BJ (cell line): ENCODE measurements around the gene NPPA. TPM values are rescaled to one million over a fixed set of nuclear protein-coding genes. Genes with fewer than 3 reads are reported as not detected.

Experiments used
- polyA plus RNA-seq: library from polyadenylated mRNA; depleted of rRNA; stranded (reverse); fragments of >200 nt; gene quantifications from 2 replicates; pipeline ENCODE4 v1.2.3, GENCODE V29; 2011; rRNA removed
- small RNA-seq: library from RNA; depleted of rRNA; stranded (forward); fragments of <200 nt; gene quantifications from one replicate; pipeline ENCODE3, GENCODE V24; 2012; ENCODE audit warnings: low replicate concordance, low read depth; ENCODE audit not compliant: insufficient read length

Gene NPPA
- polyA plus RNA-seq, 1 experiment, result not detected

Small RNA genes lying within 50 kb of the gene (small RNA-seq; reads per million reads assigned to genes)
- not detected for gene RF02156
- gene RF02157, result not detected
- not detected for gene RF02158

Other genes starting within 250 kb of the NPPA start
- gene FBXO2, start 193.4 kb downstream of the NPPA start, polyA plus RNA-seq, result 1.5 and 2.2 TPM in 2 replicates
- gene FBXO44, start 192.9 kb downstream of the NPPA start, polyA plus RNA-seq, result 15.1 and 24.4 TPM in 2 replicates
- 14.0 and 19.0 TPM in 2 replicates for gene FBXO6, start 183.6 kb downstream of the NPPA start, polyA plus RNA-seq
- gene MAD2L2, start 166.6 kb downstream of the NPPA start, polyA plus RNA-seq, result 49.5 and 77.1 TPM in 2 replicates
- 0.01 TPM in 1 of 2 replicates, not detected in the other for gene DRAXIN, start 156.1 kb downstream of the NPPA start, polyA plus RNA-seq
- gene AGTRAP, start 111.6 kb downstream of the NPPA start, polyA plus RNA-seq, result 37.9 and 64.5 TPM in 2 replicates
- 0.48 and 0.54 TPM in 2 replicates for gene C1orf167, start 85.6 kb downstream of the NPPA start, polyA plus RNA-seq
- 7.5 and 8.4 TPM in 2 replicates for gene MTHFR, start 41.8 kb downstream of the NPPA start, polyA plus RNA-seq
- gene CLCN6, start 41.6 kb downstream of the NPPA start, polyA plus RNA-seq, result 5.4 and 6.1 TPM in 2 replicates
- gene NPPB, start 11.2 kb upstream of the NPPA start, polyA plus RNA-seq, result 0.12 and 0.38 TPM in 2 replicates
- gene KIAA2013, start 78.6 kb upstream of the NPPA start, polyA plus RNA-seq, result 48.2 and 70.0 TPM in 2 replicates
- 528 and 851 TPM in 2 replicates for gene PLOD1, start 86.9 kb upstream of the NPPA start, polyA plus RNA-seq
- gene MFN2, start 132.7 kb upstream of the NPPA start, polyA plus RNA-seq, result 47.5 and 62.5 TPM in 2 replicates
- 8.6 and 18.5 TPM in 2 replicates for gene MIIP, start 171.7 kb upstream of the NPPA start, polyA plus RNA-seq
- not detected in 2 replicates for gene TNFRSF8, start 215.5 kb upstream of the NPPA start, polyA plus RNA-seq